NCI-H460 (cell line): ENCODE data around the gene TMEM248. TPM values are rescaled to one million over a fixed set of nuclear protein-coding genes. Genes with fewer than 3 reads are reported as not detected.
"Not testable (repeated sequence)": the region's sequence is repeated elsewhere in the genome, so short reads cannot be mapped to it uniquely, and the experiment has no call there.

ENCODE experiments used
- DNase-seq: peaks from one replicate; pipeline ENCODE4 v3.0.0-alpha.2; 2016; ENCODE audit warnings: low read depth; ENCODE audit errors: extremely low read depth
- total RNA-seq: library from RNA; depleted of rRNA; stranded (reverse); fragments of >200 nt; shearing (Covaris generic); gene quantifications from 2 replicates; pipeline ENCODE4 v1.2.3, GENCODE V29; 2014

Gene TMEM248
- total RNA-seq, 1 experiment from 2014 or later = 97.8 TPM

- no peak for DNase-seq
Observed at GRCh38 chr7:66907731-66908130, 13.3 kb upstream of the TMEM248 start.

- DNase-seq = not testable (repeated sequence)
Observed at GRCh38 chr7:66908598-66908997, 12.4 kb upstream of the TMEM248 start.

- no peak for DNase-seq
Observed at GRCh38 chr7:66910789-66911188, 10.2 kb upstream of the TMEM248 start.

- not testable (repeated sequence) for DNase-seq
Observed at GRCh38 chr7:66911191-66911590, 9.8 kb upstream of the TMEM248 start.

GRCh38 chr7:66912195-66912594 lies 8.8 kb upstream of the TMEM248 start:
- no peak for DNase-seq

- no peak for DNase-seq
Observed at GRCh38 chr7:66913118-66914037, 7.6 kb upstream of the TMEM248 start.

GRCh38 chr7:66917904-66918303 lies 3.1 kb upstream of the TMEM248 start:
- not testable (repeated sequence) for DNase-seq

- no peak for DNase-seq
Observed at GRCh38 chr7:66919304-66919703, 1.7 kb upstream of the TMEM248 start.

GRCh38 chr7:66919704-66920103 lies 1.3 kb upstream of the TMEM248 start:
- no peak for DNase-seq

- DNase-seq = no peak
Observed at GRCh38 chr7:66920256-66920655, 769 bp upstream of the TMEM248 start.

GRCh38 chr7:66921396-66921917 lies 432 bp downstream of the TMEM248 start:
- peak; percentile 7 for DNase-seq

- DNase-seq = no peak
Observed at GRCh38 chr7:66921918-66922486, 977 bp downstream of the TMEM248 start.

- DNase-seq = no peak
Observed at GRCh38 chr7:66925255-66925654, 4.2 kb downstream of the TMEM248 start.

- DNase-seq = no peak
Observed at GRCh38 chr7:66927348-66927948, 6.4 kb downstream of the TMEM248 start.

GRCh38 chr7:66928388-66928787 lies 7.4 kb downstream of the TMEM248 start:
- no peak for DNase-seq

- DNase-seq = no peak
Observed at GRCh38 chr7:66929165-66929564, 8.1 kb downstream of the TMEM248 start.

GRCh38 chr7:66929935-66930334 lies 8.9 kb downstream of the TMEM248 start:
- no peak for DNase-seq

- DNase-seq = no peak
Observed at GRCh38 chr7:66930341-66930740, 9.3 kb downstream of the TMEM248 start.

GRCh38 chr7:66933469-66933868 lies 12.4 kb downstream of the TMEM248 start:
- DNase-seq = no peak

GRCh38 chr7:66937940-66938339 lies 16.9 kb downstream of the TMEM248 start:
- no peak for DNase-seq

GRCh38 chr7:66939325-66939724 lies 18.3 kb downstream of the TMEM248 start:
- DNase-seq = no peak
